GM19239 (cell line): Measurements from ENCODE around the gene CALR.
"Not testable (repeated sequence)": the region's sequence is repeated elsewhere in the genome, so short reads cannot be mapped to it uniquely, and the experiment has no call there.

Experiments used
- DNase-seq: peaks from one replicate; pipeline ENCODE4 v3.0.0; 2011; ENCODE audit warnings: low spot score; ENCODE audit not compliant: insufficient read length
- FAIRE-seq: peaks from 2 replicates; lab custom pipeline; 2011; peaks lifted over from hg19 to GRCh38; lab: Jason Lieb, UNC

The CALR gene

DNA sequence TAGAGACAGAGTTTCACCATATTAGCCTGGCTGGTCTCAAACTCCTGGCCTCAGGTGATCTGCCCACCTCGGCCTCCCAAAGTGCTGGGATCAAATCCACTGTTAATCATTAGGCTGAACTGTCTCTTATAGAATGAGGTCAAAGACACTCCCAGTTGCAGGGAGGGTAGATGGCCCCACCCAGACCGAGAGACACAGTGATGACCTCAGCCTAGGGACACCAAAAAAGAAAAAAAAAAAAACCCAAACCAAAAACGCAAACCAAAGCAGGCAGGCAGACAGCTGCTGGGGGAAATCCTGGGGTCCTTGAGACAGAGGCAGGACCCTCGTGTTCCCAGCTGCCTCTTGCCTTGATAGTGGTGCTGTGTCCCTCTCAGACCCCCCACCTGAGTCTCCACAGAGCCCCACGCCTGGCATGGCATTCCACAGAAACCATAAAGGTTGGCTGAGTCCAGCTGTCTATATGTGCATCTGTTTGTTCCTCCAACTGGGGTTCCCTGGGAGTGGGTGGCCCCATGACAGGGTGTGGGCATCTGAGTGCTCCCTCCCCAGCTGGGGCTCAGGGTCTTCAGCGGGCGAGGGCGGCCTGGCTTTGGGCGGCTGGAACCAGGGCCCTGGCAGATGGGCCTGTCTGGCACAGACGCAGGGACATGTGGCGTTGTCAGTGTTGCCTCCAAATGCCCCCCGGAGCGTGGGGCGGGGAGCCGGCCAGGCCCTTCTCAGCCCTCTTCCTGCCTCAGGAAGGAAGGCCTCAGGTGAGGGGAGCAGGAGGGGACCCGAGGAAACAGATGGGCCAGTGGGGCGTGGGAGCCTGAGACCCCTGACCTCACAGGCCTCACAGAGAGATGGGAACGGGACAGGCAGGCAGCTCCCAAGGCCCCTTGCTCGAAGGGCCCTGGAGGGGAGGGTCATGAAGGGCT, 36.2 kb downstream of the CALR start:
- FAIRE-seq (no peak), DNase-seq (no peak)

DNA sequence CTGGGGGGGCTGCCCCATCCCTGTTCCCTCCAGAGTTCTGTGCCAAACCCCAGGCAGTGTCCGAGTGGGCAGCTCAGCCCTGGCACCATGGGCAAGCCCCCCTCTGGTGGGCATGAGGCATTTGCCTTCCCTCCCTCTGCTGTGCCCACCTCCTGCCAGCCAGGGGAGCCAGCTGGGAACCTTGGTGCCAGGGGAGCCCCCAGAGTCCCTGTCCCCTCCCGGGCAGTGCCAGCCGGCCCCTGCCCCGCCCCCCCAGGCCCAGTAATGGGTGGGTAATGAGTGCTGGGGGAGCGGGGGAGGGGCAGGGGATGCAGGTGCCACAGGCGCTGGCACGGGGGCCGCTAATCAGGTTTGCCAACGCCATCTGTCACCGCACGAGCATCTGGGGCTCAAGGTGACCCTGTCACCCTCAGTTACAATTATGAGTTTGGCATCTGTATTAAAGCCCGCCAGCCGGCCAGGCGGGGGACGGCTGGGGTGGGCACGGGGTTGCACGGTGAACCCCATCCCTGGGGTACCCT, 36.9 kb downstream of the CALR start:
- DNase-seq: no peak
- no peak for FAIRE-seq

DNA sequence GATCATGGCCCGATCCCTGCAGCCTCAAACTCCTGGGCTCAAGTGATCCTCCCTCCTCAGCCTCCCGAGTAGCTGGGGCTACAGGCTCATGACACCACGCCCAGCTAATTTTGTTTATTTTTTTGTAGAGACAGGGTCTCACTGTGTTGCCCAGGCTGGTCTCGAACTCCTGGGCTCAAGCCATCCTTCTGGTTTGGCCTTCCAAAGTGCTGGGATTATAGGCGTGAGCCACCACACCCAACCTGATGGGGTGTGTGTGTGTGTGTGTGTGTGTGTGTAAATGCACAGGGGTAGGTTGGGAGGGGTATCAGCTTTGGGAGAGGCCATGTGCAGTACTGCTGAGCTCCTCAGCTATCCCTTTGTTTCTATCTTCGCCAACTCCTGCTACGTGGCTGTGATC, 37.7 kb downstream of the CALR start:
- DNase-seq, FAIRE-seq: not testable (repeated sequence)

DNA sequence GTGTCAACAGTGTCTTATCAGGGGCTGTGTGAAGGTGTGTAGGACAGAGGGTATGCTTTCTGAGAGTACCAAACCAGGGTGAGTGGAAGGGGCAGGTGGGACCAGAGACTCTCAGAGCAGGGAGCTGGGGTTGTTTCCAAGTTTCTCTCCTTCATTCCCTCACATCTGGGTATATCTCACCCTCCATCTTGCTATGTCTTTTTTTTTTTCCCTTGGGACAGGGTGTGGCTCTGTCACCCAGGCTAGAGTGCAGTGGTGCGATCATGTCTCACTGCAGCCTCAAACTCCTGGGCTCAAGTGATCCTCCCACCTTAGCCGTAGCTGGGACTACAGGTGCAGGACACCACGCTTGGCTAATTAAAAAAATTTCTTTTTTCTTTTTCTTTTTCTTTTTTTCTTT, 41.6 kb downstream of the CALR start:
- FAIRE-seq: no peak
- DNase-seq: no peak

DNA sequence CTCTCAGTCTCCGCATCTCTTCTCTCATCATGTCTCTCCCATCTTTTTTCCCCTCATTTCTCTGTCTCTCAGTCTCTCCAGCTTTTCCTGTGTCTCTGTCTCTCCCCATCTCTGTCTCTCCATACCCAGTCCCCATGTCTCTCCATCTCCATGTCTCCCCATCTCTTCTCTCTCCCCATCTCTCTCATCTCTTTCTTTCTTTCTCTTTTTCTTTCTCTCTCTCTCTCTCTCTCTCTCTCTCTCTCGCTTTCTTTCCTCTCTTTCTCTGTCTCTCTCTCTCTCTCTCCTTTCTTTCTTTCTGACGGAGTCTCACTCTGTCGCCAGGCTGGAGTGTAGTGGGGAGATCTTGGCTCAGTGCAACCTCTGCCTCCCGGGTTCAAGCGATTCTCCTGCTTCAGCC, 44.2 kb downstream of the CALR start:
- DNase-seq (no peak), FAIRE-seq (no peak)

DNA sequence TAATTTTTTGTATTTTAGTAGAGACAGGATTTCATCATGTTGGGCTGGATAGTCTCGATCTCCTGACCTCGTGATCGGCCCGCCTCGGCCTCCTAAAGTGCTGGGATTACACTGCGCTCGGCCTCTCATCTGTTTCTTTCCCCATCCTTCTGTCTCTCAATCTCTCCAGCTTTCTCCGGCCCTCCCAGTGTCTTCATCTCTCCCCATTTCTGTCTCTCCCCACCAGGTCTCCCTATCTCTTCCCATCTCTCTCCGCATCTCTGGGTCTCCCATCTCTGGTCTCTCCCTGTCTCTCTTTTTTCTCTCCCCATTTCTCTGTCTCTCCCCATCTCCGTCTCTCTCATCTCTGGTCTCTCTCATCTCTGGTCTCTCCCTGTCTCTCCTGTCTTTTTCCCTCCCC, 44.7 kb downstream of the CALR start:
- DNase-seq (no peak), FAIRE-seq (no peak)

DNA sequence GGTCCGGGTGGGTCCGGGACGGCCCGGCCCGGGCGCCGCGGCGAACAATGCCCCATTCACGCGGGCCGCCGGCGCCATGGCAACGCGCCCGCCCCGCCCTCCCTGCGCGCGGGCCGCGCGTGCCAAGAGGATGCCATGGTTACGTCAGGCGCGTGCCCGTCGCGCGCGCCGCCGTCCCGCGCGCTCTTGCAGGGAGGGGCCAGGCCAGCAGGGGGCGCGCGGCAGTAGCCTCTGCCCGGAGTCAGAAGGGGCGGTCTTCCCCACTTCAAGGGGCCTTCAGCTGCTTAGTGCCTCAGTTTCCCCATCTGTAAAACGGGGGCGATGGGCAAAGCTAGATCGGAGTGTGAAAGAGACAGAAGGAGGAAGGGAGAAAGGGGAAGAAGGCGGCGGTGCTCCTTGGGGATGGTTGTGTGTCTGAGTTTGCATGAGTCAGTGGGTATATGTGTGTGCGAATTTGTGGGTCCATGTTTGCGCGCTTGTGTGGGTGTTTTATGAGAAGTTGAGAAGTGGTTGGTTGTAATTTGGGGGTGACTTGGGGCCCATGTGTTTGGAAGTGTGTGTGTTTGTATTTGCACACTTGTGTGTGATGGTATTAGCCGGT, 45.2 kb downstream of the CALR start:
- DNase-seq (peak; percentile 77), FAIRE-seq (peak; percentile 18)

DNA sequence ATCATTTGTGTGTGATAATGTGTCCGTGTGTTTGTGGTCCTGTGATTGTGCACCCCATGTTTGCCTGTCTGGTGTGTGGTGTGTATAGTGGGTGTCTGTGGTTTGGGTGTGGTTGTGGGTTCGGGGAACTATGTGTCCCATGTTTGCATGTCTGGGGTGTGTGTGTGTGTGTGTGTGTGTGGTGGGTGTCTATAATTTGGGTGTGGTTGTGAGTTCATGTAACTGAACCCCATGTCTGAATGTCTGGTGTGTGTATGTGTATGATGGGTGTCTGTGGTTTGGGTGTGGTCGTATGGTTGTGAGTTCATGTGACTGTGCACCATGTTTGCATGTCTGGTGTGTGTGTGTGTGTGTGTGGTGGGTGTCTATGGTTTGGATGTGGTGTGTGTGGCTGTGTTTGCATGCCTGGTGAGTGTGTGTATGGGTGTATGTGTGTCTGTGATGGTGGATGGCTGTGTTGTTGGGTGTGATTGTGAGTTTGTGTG, 45.8 kb downstream of the CALR start:
- DNase-seq (no peak), FAIRE-seq (no peak)

DNA sequence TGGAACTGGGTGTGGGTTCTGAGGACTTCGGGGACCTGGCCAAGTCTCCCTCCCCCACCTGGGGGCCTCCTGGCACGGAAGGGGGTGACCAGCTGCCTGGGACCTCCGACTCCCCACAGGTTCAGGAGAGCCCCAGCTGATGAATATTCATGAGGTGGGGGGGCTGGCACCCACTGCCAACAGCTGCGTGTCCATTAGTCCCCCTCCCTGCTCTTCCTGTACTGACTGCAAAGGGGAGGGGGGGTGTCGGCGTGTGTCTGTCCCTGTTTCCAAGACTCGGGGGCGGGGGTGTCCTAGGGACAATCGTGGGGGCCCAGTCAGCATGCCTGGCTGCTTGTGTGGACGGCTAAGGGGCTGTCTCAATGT, 46.3 kb downstream of the CALR start:
- FAIRE-seq (no peak), DNase-seq (no peak)

DNA sequence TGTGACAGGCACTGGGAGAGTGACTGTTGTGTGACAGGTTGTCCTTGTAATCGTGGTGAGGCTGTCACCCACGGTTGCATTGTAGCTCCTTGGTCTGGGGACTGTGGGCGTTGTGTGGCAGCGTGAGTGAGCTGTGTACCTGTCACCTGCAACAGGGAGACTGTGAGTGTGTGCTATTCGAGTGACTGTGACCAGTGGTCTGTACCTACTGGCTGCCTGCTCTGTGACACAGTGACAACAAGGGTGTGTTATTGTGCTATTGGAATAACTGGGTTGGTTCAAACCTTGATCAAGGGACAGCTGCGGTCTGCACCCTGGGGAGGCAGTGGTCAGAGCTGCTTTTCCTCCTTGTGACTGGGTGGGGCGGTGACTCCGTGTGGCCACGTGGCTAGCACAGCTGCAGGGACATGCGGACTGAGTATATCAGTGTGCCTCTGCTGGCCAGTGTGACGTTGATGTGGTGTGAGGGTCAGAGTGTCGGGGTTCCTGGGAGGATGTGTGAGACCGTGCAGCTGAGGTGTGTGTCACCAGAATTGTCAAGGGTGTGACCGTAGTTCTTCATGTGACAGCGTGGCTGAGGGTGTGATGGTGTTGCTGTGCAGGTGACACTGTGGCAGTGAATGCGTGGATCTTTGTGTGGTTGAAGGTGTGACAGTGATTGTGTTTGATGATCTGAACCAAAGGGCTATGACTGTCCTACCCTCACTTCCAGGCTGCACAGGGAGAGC, 46.8 kb downstream of the CALR start:
- FAIRE-seq (no peak), DNase-seq (no peak)

DNA sequence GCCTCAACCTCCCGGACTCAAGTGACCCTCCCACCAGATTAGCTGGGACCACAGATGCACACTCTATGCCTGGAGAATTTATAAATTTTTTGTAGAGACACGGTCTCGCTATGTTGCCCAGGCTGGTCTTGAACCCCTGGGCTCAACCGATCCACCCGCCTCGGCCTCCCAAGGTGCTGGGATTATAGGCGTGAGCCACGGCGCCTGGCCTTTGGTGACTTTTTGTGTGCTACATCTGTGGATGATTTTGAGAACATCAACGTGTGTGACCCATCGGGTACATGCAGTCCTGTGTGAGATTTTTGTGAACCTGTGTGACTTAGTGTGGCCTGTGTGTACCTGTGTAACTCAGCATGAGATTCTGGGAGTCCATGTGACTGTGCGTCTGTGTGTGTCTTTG, 48.3 kb downstream of the CALR start:
- DNase-seq (no peak), FAIRE-seq (no peak)

DNA sequence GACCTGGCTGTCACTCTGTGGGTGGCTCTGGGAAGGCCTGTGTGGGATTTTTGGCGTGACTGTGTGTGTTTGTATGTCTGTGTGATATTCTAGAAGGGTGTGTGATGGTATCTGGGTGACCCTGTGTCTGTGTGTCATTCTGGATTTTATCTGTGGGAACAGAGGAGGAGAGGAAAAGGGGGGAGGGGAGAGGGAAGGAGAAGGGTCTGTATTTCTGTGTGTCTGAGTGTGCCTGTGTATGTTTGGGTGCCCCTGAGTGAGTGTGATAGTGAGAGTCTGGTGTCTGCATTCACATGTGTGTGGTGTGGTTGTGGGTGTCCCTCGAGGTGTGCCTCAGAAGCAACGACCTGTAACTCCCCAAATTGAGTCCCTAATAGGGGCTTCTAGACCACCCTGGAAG, 48.8 kb downstream of the CALR start:
- no peak for FAIRE-seq

DNA sequence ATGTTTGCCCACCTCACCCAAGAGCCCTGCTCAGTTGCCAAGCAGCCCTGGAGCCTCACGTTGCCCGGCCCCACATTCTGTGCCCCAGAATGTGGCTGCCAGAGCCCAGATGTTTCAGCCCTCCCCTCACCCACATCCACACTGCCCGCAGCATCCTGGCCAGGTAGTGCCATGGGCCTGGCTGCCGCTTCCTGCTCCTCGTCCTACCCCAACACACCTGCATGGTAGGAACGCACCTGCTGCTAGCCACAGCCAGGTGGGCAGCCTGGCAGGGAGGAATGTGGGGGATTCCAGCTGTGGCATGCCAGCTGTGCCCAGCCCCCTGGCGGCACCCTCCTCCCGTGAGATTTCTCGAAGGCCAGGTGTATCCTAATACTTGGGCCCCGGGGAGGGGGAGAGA, 49.4 kb downstream of the CALR start:
- DNase-seq: no peak
- no peak for FAIRE-seq

More for the DNA sequence above, 48.8 kb downstream of the CALR start:
- DNase-seq: no peak

DNA sequence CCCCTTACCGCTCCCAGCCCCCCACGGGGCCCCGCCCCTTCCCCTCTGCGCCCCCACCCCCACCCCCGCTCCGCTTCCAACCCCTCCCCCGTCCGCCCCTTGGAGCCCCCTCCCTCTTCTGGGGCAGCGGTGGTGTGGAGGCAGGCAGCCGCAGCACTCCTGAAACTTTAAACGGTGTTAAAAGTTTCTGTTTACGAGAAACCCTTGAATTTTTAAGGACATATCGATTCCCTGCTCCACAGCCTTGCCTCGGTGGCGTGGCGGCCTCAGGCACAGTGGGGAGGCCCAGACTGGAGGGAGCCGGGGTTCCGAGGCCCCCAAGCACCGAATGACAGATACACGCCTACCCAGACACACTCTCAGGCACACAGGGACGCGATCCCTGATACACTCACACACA, 52.0 kb downstream of the CALR start:
- FAIRE-seq (no peak), DNase-seq (no peak)

DNA sequence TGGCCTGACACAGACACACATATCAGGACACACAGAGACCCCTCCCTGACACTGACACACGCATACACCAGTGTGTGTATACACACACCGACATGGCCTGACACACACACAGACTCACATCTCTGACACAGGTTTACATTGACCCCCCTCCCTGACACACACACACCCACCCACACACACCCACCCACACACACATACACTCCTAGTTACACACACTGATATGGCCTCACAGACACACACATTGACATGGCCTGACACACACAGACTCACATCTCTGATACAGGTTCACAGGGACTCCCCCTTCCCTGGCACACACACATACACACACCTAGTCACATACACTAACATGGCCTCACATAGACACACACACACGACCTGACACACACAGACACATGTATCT, 52.4 kb downstream of the CALR start:
- DNase-seq: no peak
- FAIRE-seq: no peak

DNA sequence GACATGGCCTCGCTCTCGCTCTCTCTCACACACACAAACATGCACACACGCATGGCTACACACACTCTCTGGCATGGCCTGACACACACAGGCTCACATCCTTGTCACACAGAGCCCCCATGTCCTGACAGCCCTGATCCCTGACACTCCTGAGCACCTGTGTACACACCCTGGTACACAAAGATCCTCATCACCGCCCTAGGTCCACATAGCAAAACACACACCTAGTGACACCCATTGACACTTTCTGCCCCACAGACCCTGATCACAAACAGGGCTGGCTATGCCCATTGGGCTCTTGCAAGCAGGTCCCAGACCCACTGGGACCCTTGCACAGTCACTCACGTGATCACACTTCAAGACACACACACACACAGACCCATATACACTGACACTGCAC, 52.9 kb downstream of the CALR start:
- no peak for FAIRE-seq
- DNase-seq: no peak

DNA sequence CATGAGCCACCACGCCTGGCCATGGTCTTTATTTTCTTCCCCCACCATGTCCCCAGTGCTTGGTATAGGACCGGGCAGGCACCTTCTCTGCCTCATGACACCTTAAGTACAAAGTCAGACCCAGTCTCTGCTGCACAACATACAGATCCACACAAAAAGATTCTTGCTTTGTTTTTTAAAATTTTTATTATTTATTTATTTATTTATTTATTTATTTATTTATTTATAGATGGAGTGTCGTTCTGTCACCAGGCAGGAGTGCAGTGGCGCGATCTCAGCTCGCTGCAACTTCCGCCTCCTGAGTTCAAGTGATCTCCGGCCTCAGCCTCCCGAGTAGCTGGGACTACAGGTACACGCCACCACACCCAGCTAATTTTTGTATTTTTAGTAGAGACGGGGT, 54.3 kb downstream of the CALR start:
- FAIRE-seq: no peak
- DNase-seq: no peak

DNA sequence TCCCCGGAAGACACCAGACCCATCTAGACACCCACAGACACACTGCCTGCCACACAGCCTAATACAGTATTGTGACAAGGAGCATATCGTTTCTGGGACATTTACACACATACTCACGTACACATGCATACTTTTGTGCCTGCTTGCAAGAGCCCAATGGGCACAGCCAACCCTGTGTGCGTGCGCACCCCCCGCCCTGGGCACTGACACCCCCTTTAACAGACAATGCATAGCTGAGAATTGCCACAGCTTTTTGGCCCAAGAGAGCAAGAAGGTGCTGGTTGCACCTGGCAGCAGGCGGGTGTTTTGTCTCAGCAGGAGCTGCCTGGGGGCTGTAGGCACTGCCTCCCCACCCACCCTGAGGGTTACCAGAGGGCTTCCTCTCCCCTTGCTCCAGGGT, 55.2 kb downstream of the CALR start:
- FAIRE-seq: no peak
- DNase-seq: no peak
